Neural progenitor cell (in vitro differentiated cells): Measurements from ENCODE around the gene KRTAP27-1. TPM values are rescaled to one million over a fixed set of nuclear protein-coding genes. Genes with fewer than 3 reads are reported as not detected.

Source experiments
- microRNA-seq: library from miRNA; unstranded; fragments of <30 nt; microRNA quantifications from one replicate; pipeline ENCODE4, GENCODE V29; 2016
- small RNA-seq: library from RNA; depleted of rRNA; stranded (forward); fragments of <200 nt; gene quantifications from one replicate; pipeline ENCODE3, GENCODE V24; 2015
- total RNA-seq: library from RNA; depleted of rRNA; stranded (reverse); fragments of >200 nt; gene quantifications from 2 replicates; pipeline ENCODE4 v1.2.3, GENCODE V29; 2015; ENCODE audit warnings: low replicate concordance

KRTAP27-1 gene
- total RNA-seq, 1 donor from 2014 or later = not detected

Small RNA genes lying within 50 kb of the gene (microRNA-seq; reads per million reads assigned to microRNA genes)
- gene MIR4327 = not detected

Small RNA genes lying within 50 kb of the gene (small RNA-seq; reads per million reads assigned to genes)
- gene KRTAP23-1 (not detected), gene MIR4327 (not detected)

Other genes with a start within 250 kb of the KRTAP27-1 start
- not detected in 2 replicates for gene CLDN17, start 170.9 kb downstream of the KRTAP27-1 start, total RNA-seq
- not detected in 2 replicates for gene CLDN8, start 121.6 kb downstream of the KRTAP27-1 start, total RNA-seq
- not detected in 2 replicates for gene KRTAP24-1, start 54.7 kb downstream of the KRTAP27-1 start, total RNA-seq
- not detected in 2 replicates for gene KRTAP25-1, start 48.2 kb downstream of the KRTAP27-1 start, total RNA-seq
- not detected in 2 replicates for gene KRTAP26-1, start 17.4 kb downstream of the KRTAP27-1 start, total RNA-seq
- not detected in 2 replicates for gene KRTAP23-1, start 10.9 kb upstream of the KRTAP27-1 start, total RNA-seq
- not detected in 2 replicates for gene KRTAP13-2, start 34.6 kb upstream of the KRTAP27-1 start, total RNA-seq
- not detected in 2 replicates for gene KRTAP13-1, start 58.3 kb upstream of the KRTAP27-1 start, total RNA-seq
- not detected in 2 replicates for gene KRTAP13-3, start 88.2 kb upstream of the KRTAP27-1 start, total RNA-seq
- gene KRTAP13-4, start 92.5 kb upstream of the KRTAP27-1 start, total RNA-seq = not detected in 2 replicates
- gene KRTAP15-1, start 102.6 kb upstream of the KRTAP27-1 start, total RNA-seq = not detected in 2 replicates
- not detected in 2 replicates for gene KRTAP19-1, start 142.7 kb upstream of the KRTAP27-1 start, total RNA-seq
- not detected in 2 replicates for gene KRTAP19-2, start 149.7 kb upstream of the KRTAP27-1 start, total RNA-seq
- not detected in 2 replicates for gene KRTAP19-3, start 154.3 kb upstream of the KRTAP27-1 start, total RNA-seq
- gene KRTAP19-4, start 159.5 kb upstream of the KRTAP27-1 start, total RNA-seq = not detected in 2 replicates
- gene KRTAP19-5, start 164.4 kb upstream of the KRTAP27-1 start, total RNA-seq = not detected in 2 replicates
- gene KRTAP19-6, start 204.2 kb upstream of the KRTAP27-1 start, total RNA-seq = not detected in 2 replicates
- not detected in 2 replicates for gene KRTAP19-7, start 223.6 kb upstream of the KRTAP27-1 start, total RNA-seq